CD4-positive, alpha-beta T cell (primary cell): ENCODE results near the gene BCAR1. TPM values are rescaled to one million over a fixed set of nuclear protein-coding genes. Genes with fewer than 3 reads are reported as not detected.
"Not testable (repeated sequence)": the region's sequence is repeated elsewhere in the genome, so short reads cannot be mapped to it uniquely, and the experiment has no call there.

ENCODE experiments used
- ATAC-seq: fragments of 200-7000 bp; cut with Tn5 transposase; one replicate; pipeline ENCODE4 v1.10.0; 2022; ENCODE audit warnings: mild to moderate bottlenecking; ENCODE audit not compliant: poor library complexity
- CTCF ChIA-PET: fragments of 350-600 bp; sonication (Branson Sonifier 250); formaldehyde crosslinking; loops from one replicate; lab custom pipeline; 2021; ENCODE audit warnings: antibody characterized with exemption, inconsistent platforms; lab: Charles Lee
- POLR2A ChIA-PET: fragments of 350-600 bp; sonication (Branson Sonifier 250); formaldehyde crosslinking; loops from one replicate; lab custom pipeline; 2021; ENCODE audit warnings: antibody characterized with exemption, inconsistent platforms; lab: Charles Lee
- DNase-seq, 14 experiments: peaks; one replicate each; pipeline ENCODE4 v3.0.0-alpha.2; 2013 to 2020; ENCODE audit warnings: mixed read lengths in 2 of 14
- H3K27ac ChIP-seq, 2 donors: one replicate each; pipeline versions ENCODE4 v1.5.1 to v1.7.0; 2013; ENCODE audit warnings: low read length in 2 of 2, low read depth in 1 of 2, mild to moderate bottlenecking in 1 of 2
- H3K27me3 ChIP-seq, 2 experiments: 1 replicate in 1 of 2; 2 replicates in 1 of 2; pipeline versions ENCODE4 v1.6.1 to v1.7.0; 2013; ENCODE audit warnings: low read length in 2 of 2, control low read depth in 1 of 2, mild to moderate bottlenecking in 1 of 2, moderate library complexity in 1 of 2; ENCODE audit not compliant: insufficient read depth in 2 of 2, control insufficient read depth in 1 of 2
- H3K36me3 ChIP-seq: one replicate; pipeline ENCODE4 v1.6.1; 2013; ENCODE audit warnings: low read length, control low read depth; ENCODE audit not compliant: insufficient read depth
- H3K4me1 ChIP-seq: one replicate; pipeline ENCODE4 v1.6.1; 2013; ENCODE audit warnings: low read length, control low read depth; ENCODE audit not compliant: insufficient read depth
- H3K4me3 ChIP-seq: one replicate; pipeline ENCODE4 v1.5.1; 2013; ENCODE audit warnings: mild to moderate bottlenecking, low read length, moderate library complexity
- H3K9me3 ChIP-seq, 2 experiments: 1 replicate in 1 of 2; 2 replicates in 1 of 2; pipeline versions ENCODE4 v1.6.1 to v1.7.0; 2013; ENCODE audit warnings: low read length in 2 of 2, mild to moderate bottlenecking in 2 of 2, control low read depth in 1 of 2, moderate library complexity in 1 of 2; ENCODE audit not compliant: control insufficient read depth in 1 of 2, insufficient read depth in 1 of 2
- H3K27ac Mint-ChIP-seq: one replicate; pipeline ENCODE4 v1.8.0; 2020; ENCODE audit warnings: mixed read lengths
- H3K27me3 Mint-ChIP-seq: one replicate; pipeline ENCODE4 v1.8.0; 2021; ENCODE audit warnings: mixed read lengths
- H3K36me3 Mint-ChIP-seq: one replicate; pipeline ENCODE4 v1.8.0; 2021; ENCODE audit warnings: low read depth, mixed read lengths
- H3K4me1 Mint-ChIP-seq: one replicate; pipeline ENCODE4 v1.8.0; 2021; ENCODE audit warnings: low read depth, mixed read lengths
- H3K4me3 Mint-ChIP-seq: one replicate; pipeline ENCODE4 v1.8.0; 2020; ENCODE audit warnings: mild to moderate bottlenecking, mixed read lengths
- H3K9me3 Mint-ChIP-seq: one replicate; pipeline ENCODE4 v1.8.0; 2020; ENCODE audit warnings: mixed read lengths
- CTCF ChIP-seq: fragments of 200-600 bp; IDR thresholded peaks from one replicate; pipeline ENCODE4 v1.8.0; 2022; ENCODE audit warnings: antibody characterized with exemption, mild to moderate bottlenecking
- intact Hi-C, 2 experiments: fragments of 100-400 bp; cut with DNase I in 1 of 2; cut with micrococcal nuclease in 1 of 2; formaldehyde crosslinking; loops; one replicate each; pipeline versions ENCODE4 v1.15.1 to v1.9.0; 2023 to 2025; cut with DNase I, micrococcal nuclease
- total RNA-seq, 174 experiments: library from RNA in 2 of 174; stranded (reverse) in 2 of 174; gene quantifications; one replicate each; pipeline ENCODE4 v1.2.3 and lab custom pipeline; 2021 to 2026

The BCAR1 gene
- total RNA-seq, 2 experiments from 2014 or later, result 0.08 to 0.17 TPM

GRCh38 chr16:75280331-75280804 is 28.9 kb upstream of the BCAR1 start:
- Mint-ChIP-seq H3K4me3 (no peak overlapping the region), H3K27ac (no peak overlapping the region), H3K4me1 (no peaks in the 10 kb centered on the region), H3K9me3 (no peaks in the 10 kb centered on the region), H3K27me3 (peaks cover 17% of the 10 kb centered on the region), H3K36me3 (no peaks in the 10 kb centered on the region)
- ATAC-seq (no peak), DNase-seq (no peak)
- CTCF ChIA-PET, result no interaction called here
- TF ChIP-seq CTCF, result no peak
- intact Hi-C loops, result no loop called here
- Histone ChIP-seq H3K4me1 (no peaks in the 10 kb centered on the region), H3K9me3 (peaks cover 0 to 10% of the 10 kb centered on the region in 2 experiments), H3K36me3 (no peaks in the 10 kb centered on the region), H3K4me3 (no peak overlapping the region), H3K27me3 (peaks cover 3 to 5% of the 10 kb centered on the region in 2 experiments), H3K27ac (no peak overlapping the region)
- POLR2A ChIA-PET, result interaction anchor here (0.6 kb wide), 1 partner anchor 12 kb away, joined by 6 read pairs; no protein-coding TSS in a partner anchor

GRCh38 chr16:75279305-75279704 is 27.9 kb upstream of the BCAR1 start:
- Mint-ChIP-seq H3K4me3 (no peak overlapping the region), H3K27ac (no peak overlapping the region), H3K9me3 (no peaks in the 10 kb centered on the region), H3K4me1 (no peaks in the 10 kb centered on the region), H3K27me3 (peaks cover 27% of the 10 kb centered on the region), H3K36me3 (no peaks in the 10 kb centered on the region)
- H3K4me3 ChIP-seq, result no peak overlapping the region
- no peaks in the 10 kb centered on the region for H3K4me1 ChIP-seq
- H3K27me3 ChIP-seq, result peaks cover 3 to 5% of the 10 kb centered on the region in 2 experiments
- H3K27ac ChIP-seq, result no peak overlapping the region
- DNase-seq (no peak), ATAC-seq (no peak)
- ChIA-PET CTCF (no interaction called here), POLR2A (no interaction called here)
- H3K36me3 ChIP-seq, result no peaks in the 10 kb centered on the region
- peaks cover 0 to 6% of the 10 kb centered on the region in 2 experiments for H3K9me3 ChIP-seq
- no peak for TF ChIP-seq CTCF
- intact Hi-C loops, result no loop called here

GRCh38 chr16:75273054-75273925 is 21.9 kb upstream of the BCAR1 start:
- no peak overlapping the region for H3K4me3 Mint-ChIP-seq
- no peak for DNase-seq
- H3K4me1 Mint-ChIP-seq, result no peaks in the 10 kb centered on the region
- Histone ChIP-seq H3K9me3 (peaks cover 0 to 6% of the 10 kb centered on the region in 2 experiments), H3K36me3 (no peaks in the 10 kb centered on the region), H3K27ac (no peak overlapping the region), H3K4me3 (no peak overlapping the region), H3K27me3 (peaks cover 14% of the 10 kb centered on the region in 2 experiments), H3K4me1 (no peaks in the 10 kb centered on the region)
- TF ChIP-seq CTCF, result no peak
- CTCF ChIA-PET, result no interaction called here
- no peaks in the 10 kb centered on the region for H3K9me3 Mint-ChIP-seq
- POLR2A ChIA-PET, result no interaction called here
- ATAC-seq, result no peak
- H3K27ac Mint-ChIP-seq, result no peak overlapping the region
- intact Hi-C loops, result no loop called here
- H3K36me3 Mint-ChIP-seq, result no peaks in the 10 kb centered on the region
- peaks cover 32% of the 10 kb centered on the region for H3K27me3 Mint-ChIP-seq

- H3K9me3 ChIP-seq, H3K36me3 ChIP-seq, H3K4me1 ChIP-seq, intact Hi-C loops, H3K27ac Mint-ChIP-seq, POLR2A ChIA-PET, DNase-seq, H3K27ac ChIP-seq, H3K9me3 Mint-ChIP-seq, H3K4me1 Mint-ChIP-seq, ATAC-seq, H3K36me3 Mint-ChIP-seq, CTCF ChIA-PET, H3K4me3 ChIP-seq, H3K4me3 Mint-ChIP-seq: not testable (repeated sequence)
- H3K27me3 ChIP-seq, result peaks cover 14 to 18% of the 10 kb centered on the region in 2 experiments
- H3K27me3 Mint-ChIP-seq, result peaks cover 36% of the 10 kb centered on the region
Observed at GRCh38 chr16:75272629-75273028, 21.2 kb upstream of the BCAR1 start.
